GM18517 (cell line): Measurements from ENCODE around the gene LYPD6.

ENCODE experiments used
- ATAC-seq: cut with Tn5 transposase; IDR thresholded peaks from one replicate; pipeline ENCODE4 v1.9.1; 2021; ENCODE audit warnings: mild to moderate bottlenecking, moderate library complexity; ENCODE audit not compliant: unreplicated experiment

Gene LYPD6

GRCh38 chr2:149448315-149448714, 117.9 kb downstream of the LYPD6 start:
- no peak for ATAC-seq

- no peak for ATAC-seq
Measured at GRCh38 chr2:149449017-149449416, 118.6 kb downstream of the LYPD6 start.

GRCh38 chr2:149451417-149452165, 121.2 kb downstream of the LYPD6 start:
- no peak for ATAC-seq

DNA sequence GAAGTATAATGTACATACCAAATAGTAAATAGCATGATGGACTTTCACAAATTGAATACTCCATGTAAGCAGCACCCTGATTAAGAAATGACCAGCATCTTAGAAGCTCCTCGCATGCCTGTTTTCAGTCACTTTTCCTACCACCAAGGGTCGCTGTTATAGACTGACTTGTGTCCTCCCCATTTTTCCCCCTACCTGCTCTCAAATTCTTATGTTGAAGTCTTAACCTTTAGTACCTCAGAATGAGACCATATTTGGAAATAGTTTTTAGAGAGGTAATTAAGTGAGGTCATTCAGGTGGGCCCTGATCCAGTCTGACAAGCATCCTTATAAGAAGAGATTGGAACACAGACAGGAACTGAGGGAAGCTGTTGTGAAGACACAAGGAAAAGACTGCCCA, 125.9 kb downstream of the LYPD6 start:
- ATAC-seq, result no peak

GRCh38 chr2:149458502-149458901, 128.1 kb downstream of the LYPD6 start:
- no peak for ATAC-seq

GRCh38 chr2:149463328-149464002, 133.1 kb downstream of the LYPD6 start:
- peak; percentile 95 for ATAC-seq

DNA sequence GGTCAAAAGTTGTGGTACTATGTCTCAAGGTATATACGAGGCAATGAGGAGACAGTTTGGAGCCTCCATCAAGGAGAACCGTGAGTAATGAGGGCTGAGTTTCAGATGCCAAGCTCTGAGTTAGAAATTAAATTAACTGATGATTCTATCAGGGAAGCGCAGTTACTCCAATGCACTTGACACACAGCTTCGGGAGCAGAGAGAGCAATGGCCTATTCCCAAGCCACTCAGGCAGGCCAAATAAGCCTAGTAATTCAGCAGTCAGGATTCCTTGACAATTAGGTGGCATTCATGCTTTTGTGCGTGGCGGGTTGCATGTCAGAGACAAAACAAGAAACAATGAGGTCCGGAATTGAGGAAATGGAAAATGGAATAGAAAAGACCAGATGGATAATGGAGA, 134.0 kb downstream of the LYPD6 start:
- ATAC-seq, result no peak

DNA sequence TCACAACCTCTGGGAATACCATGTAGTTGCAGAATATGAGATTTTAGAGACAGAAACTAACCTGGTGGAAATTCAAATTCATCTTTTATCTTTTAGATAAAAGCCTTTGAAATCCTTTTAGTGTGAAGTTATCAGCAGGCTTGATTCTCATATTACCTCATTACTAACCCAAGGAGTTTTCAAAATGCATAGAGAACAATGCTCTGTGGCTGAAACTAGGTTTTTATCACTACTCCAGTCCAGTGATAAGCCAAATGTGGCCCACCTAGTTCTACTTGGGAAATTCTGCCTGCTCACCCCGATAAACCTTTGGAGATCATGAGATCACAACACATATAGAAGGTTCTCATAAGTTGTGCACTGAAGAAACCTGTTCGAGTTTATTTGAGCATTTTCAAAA, 135.5 kb downstream of the LYPD6 start:
- no peak for ATAC-seq

DNA sequence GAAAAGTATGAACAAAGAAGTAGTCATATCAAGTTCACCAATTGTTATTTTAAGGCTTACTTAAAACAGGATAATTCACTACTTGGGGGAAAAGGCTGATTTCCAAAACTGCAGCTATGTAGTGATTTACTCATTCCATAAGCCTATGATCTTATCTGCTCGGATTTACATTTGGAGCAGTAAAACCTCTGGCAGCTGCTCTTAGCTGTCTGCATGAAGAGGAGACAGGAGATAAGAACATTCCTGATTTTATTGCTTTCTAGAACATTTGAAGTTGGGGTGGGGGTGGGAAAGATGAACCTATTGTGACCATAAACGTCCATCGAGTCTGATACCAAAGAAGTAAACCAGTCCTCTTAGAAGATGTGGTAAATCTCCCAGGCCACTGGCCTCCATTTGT, 136.2 kb downstream of the LYPD6 start:
- no peak for ATAC-seq

- no peak for ATAC-seq
Measured at GRCh38 chr2:149467436-149467835, 137.0 kb downstream of the LYPD6 start.

GRCh38 chr2:149468636-149469035, 138.2 kb downstream of the LYPD6 start:
- no peak for ATAC-seq

DNA sequence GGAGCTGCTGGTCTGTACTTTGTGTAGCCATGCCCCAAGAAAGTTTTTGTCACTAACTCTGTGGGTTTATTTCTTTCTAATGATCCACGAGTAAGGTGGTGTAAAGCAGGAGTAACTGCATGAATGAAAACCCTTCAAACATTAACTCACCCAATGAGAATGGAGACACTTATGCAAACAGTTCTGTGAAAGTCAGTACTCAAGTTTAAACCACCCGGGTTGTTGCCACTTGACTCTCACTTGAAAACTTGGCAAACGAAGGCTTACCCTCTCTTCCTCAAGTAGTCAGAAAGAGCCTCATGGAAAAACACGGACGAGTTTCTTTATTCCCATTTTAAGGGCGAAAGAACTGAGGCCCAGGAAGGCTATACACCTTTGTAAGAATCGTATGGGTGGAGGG, 139.7 kb downstream of the LYPD6 start:
- ATAC-seq, result no peak

DNA sequence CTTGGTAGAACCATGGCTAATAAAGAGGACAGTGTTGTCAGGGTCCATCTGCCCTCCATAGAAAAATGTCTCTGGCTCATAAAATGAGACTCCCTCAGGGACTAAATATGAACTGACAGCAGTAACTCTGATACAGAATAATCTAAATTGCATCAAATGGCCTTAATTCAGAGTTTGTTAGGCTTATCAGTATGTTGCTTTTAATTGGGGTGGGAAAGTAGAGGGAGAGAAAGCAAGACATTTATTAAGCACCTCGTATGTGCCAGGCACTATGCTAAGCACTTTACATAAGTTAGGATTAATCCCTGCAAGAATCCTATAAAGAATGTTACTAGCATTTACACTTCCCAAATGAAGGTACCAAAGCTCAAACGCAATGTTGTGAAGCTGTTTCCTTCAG, 142.0 kb downstream of the LYPD6 start:
- ATAC-seq, result no peak

DNA sequence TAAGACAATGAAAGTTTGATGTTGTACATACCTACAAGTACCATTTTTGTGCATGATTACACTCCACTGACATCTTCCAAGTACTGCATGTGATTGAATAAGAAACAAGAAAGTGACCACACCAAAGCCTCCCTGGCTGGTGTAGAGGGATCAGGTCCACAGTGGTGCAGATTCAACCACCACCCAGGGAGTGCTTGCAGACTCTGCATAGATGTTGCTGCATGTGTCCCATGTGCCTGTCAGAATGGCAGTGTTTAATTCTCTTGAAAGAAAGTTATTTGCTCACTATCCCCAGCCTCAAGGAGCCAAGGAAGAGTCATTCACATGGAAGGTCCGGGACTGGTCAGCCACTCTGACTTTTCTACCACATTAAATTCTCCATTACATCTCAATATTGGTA, 142.7 kb downstream of the LYPD6 start:
- ATAC-seq, result no peak

DNA sequence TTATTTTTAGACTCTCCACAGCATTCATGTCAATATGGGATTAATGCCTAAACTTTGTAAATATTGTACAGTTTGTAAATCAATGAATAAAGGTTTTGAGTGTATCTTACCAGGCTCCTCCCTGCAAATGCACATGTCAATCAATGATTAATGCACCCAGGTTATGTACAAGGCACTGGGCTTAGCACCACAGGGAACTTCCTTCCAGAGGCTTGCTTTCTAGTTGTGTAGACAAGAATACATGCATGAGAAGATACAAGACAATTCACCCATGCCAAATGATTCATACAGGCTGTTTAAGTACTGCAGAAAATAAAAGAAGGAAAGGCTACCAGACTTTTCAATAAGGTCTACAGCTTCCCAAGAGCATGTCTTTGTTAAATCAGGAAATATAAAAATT, 143.1 kb downstream of the LYPD6 start:
- no peak for ATAC-seq

DNA sequence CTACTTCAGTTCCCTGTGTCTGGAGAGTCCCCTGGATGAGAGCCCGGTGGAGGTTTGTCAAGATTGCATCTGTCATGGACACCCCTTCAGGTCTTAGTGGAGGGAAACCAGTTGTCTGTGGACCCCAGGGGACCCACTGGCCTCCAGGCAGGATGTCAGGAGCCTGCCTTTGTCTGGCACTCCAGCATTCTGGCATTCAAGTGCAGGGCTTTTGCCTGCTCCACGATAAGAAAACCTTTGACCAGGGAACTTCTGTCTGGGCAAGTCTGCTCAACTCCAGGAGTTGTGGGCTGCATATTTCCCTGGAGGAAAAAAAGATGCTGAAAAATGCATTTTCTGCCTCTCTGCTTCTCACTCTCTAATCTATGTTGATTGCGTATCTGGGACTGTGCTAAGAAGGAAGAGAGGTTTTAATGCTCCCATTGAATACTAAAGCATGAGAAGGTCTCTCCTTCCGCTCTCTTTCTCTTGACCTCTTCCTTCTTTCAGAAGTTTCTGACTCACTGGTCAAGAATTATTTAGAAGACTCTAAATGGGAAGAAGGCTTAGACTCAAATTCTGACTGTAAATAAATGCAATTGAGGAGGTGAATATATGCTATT, 152.7 kb downstream of the LYPD6 start:
- no peak for ATAC-seq

DNA sequence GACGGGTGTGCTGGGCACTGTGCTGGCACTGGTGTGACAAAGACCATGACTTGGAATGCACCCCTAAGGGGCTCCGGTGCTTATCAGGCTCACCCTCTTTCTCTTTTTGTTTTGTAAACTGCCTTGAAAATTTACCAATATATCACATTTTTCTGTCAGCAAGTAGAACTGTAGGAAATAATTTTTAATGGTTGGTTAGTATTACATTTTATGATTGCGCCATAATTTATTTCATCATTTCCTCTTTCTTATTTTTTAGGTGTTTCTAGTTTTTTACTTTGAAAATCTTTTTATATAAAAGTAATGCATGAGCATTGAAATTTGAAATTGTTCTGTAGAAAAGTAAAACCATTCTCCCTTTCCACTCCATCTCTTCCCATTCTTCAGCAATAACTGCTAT, 156.3 kb downstream of the LYPD6 start:
- no peak for ATAC-seq

DNA sequence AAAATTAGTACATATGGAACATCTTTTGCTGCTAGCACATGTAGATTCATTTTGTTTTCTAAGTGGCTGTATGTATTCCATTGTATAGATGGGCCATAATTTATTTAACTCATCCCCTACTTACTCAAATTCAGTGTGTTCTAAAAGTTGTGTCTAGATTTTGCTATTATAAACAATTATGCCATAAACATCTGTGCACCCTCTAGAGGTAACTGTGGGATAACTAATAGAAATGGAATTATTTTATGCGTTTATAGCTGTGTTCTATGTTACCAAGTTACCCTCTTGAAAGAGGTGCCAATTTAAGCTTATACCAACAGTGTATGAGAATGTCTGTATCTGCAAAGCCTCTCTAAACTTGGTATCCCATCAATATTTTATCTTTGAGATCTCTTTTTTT, 156.8 kb downstream of the LYPD6 start:
- no peak for ATAC-seq

DNA sequence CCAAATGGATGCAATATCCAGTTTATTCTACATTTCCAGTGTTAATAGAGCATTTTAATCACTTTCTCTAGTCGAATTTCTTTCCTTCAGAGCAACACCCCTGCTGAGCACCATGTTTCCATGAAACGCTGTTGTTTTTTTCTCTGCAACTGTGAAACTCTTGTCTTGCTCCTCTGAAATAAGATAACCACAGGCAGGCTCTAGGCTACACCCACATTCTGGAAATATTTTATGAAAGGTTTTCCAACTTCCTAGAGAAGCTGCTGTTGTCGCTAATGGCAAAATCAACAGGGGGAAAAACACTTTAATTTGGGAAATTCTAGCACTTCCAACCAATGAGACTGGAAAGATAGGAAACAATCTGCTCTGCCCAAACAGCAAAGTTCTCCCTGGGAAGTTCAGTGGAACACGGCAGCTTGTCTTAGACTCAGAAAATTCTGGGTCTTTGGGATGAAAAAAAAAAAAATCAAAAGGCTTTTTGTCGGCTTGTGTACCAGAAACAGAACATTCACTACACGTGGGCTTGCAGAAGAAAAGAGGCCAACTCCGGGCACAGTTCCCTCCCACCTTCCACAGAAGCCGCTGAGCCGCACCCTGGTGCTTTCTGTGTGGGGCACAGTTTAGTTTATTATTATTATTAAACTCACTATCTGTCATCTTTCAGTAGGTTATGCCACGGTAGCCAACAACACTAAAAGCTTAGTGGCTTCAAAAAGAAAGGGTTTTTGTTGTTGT, 158.5 kb downstream of the LYPD6 start:
- ATAC-seq, result no peak

DNA sequence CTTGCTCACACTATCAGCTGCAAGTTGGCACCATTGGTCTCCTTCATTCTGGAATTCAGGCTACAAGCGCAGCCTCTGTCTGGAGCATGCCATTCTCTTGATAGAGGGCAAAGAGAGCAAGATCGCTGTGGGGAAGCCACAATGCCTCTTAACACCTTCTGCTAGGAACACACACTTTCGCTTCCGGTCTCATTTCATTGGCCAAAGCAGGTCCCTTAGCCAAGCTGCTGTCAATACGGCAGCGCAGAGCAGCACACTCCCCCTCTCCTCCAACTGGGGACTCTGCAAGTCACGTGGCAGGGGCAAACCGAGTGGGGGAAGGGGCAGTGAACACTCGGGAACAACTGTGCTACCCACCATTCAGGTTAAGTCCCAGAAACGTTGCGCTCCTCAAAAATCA, 159.1 kb downstream of the LYPD6 start:
- no peak for ATAC-seq

DNA sequence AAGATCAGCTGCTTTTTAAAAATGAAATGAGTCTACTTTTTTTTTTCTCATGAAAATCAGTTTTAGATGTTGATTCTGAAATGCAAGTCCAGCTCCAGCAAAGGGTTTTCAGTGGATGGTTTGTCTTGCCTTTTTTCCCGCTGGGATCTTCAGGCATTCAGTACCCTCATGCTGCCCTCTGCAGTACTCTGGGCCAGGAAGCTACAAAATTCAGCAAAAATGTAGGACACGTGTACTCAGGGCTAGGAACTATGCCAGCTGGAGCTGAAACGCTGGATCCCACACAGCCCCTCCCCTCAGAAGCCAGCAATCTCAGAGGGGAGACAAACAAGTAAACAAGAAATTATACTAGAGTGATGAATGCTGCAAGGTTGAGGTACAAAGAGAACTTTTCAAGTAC, 159.9 kb downstream of the LYPD6 start:
- ATAC-seq, result no peak

DNA sequence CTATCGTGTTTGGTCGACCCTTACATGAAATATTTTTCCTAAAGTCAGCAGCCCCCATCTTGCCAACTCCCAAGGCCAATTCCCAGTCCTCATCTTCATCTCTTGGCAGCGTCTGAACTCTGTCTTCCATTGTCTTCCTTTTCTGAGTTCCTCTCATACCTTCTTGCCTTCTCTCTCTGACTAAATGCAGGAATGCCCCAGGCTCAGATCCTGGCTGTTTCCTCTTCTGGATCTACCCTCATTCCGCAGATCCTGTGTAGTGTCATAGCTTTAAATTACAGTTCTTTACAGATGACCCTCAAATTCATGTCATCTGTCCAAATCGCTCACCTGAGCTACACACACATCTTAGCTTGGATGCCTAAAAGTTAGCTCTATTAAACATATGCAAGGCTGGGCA, 162.5 kb downstream of the LYPD6 start:
- no peak for ATAC-seq
